ENCODE results near the gene PIGM. TPM values are rescaled to one million over a fixed set of nuclear protein-coding genes. Genes with fewer than 3 reads are reported as not detected.

PIGM gene
- total RNA-seq, 1 donor from 2014 or later, result 7.7 TPM

DNA sequence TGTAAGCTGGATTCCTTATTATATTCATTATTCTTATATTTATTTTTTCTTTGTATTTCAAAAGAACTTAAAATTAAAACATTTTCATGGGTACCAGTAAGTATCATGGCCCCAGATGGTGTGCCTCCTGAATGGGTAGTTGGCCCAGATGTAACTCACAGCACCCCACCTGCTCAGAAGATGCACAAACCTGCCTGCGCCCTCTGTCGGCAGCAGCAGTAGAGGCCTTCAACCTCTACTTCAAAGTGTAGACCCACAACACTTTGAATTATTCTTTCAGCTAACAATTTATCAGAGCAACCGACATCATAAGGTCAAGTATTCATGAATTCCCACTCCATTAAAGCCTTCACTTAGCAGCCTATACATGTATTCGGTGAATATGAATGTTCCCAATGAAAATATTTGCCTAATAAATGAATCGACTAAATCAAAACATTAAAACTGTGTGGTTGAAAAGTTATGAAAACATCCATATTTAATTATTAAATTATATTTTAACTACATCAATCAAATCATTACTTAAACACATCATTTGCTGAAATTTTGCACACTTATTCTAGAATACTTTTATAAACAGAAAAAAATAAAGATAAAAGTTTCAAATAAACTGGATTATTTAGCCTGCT lies 25.4 kb downstream of the PIGM start:
- Mint-ChIP-seq H3K9me3 (ENCODE audit: unreplicated experiment) (no peaks in the 10 kb centered on the region), H3K27me3 (ENCODE audit: unreplicated experiment) (peaks cover 35% of the 10 kb centered on the region), H3K36me3 (ENCODE audit: unreplicated experiment) (no peaks in the 10 kb centered on the region), H3K4me3 (ENCODE audit: unreplicated experiment) (no peak overlapping the region), H3K4me1 (ENCODE audit: unreplicated experiment) (no peaks in the 10 kb centered on the region), H3K27ac (ENCODE audit: unreplicated experiment) (no peak overlapping the region)
- TF ChIP-seq, protein P1, sequence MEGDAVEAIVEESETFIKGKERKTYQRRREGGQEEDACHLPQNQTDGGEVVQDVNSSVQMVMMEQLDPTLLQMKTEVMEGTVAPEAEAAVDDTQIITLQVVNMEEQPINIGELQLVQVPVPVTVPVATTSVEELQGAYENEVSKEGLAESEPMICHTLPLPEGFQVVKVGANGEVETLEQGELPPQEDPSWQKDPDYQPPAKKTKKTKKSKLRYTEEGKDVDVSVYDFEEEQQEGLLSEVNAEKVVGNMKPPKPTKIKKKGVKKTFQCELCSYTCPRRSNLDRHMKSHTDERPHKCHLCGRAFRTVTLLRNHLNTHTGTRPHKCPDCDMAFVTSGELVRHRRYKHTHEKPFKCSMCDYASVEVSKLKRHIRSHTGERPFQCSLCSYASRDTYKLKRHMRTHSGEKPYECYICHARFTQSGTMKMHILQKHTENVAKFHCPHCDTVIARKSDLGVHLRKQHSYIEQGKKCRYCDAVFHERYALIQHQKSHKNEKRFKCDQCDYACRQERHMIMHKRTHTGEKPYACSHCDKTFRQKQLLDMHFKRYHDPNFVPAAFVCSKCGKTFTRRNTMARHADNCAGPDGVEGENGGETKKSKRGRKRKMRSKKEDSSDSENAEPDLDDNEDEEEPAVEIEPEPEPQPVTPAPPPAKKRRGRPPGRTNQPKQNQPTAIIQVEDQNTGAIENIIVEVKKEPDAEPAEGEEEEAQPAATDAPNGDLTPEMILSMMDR (IDR thresholded peaks at IDR 0.05), result peak; percentile 90
- no peak for DNase-seq (ENCODE audit: extremely low spot score, unreplicated experiment)

DNA sequence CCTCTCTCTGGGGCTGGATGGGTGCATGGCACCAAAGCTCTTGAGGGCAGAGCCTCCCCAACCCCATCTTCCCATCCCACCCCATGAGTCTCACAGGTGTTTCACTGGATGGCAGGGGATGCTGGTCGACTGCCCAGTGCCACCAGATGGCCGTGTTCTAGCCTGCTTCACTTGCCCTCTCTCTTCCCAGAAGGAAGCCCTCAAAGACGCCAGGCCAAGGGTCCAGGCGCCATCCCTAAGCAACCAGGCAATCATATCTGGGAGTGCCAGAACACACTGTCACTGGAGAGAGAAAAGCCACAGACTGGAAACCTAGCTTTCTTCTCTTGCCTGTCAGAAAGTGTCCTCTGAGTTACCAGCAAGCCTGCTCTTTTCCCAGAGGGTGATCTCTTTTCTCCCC lies 26.7 kb downstream of the PIGM start:
- Mint-ChIP-seq H3K27me3 (ENCODE audit: unreplicated experiment) (peaks cover 26% of the 10 kb centered on the region), H3K9me3 (ENCODE audit: unreplicated experiment) (no peaks in the 10 kb centered on the region), H3K4me3 (ENCODE audit: unreplicated experiment) (no peak overlapping the region), H3K4me1 (ENCODE audit: unreplicated experiment) (no peaks in the 10 kb centered on the region), H3K36me3 (ENCODE audit: unreplicated experiment) (no peaks in the 10 kb centered on the region), H3K27ac (ENCODE audit: unreplicated experiment) (no peak overlapping the region)
- peak; percentile 13 for DNase-seq (ENCODE audit: extremely low spot score, unreplicated experiment)
- TF ChIP-seq, protein P1 (IDR thresholded peaks at IDR 0.05), result no peak

DNA sequence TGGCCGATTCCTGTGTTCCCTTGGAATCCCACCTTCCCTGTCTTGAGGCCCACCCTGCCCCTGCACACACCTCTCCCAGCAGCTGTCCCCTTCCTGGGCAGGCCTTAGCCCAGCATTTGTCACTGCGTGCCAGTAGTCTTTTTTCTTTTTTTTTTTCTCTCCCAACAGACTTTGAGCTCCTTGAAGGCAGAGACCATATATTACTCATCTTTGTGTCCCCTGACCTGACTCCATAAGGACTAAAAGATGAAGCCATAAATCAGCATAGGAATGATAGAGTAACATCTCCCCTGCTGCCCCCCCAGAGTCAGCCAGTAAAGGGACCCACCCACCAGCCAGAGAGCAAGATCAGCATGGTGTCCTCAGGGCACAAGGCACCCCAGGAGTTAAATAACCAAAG lies 27.4 kb downstream of the PIGM start:
- Mint-ChIP-seq H3K27ac (ENCODE audit: unreplicated experiment) (no peak overlapping the region), H3K27me3 (ENCODE audit: unreplicated experiment) (peaks cover 20% of the 10 kb centered on the region), H3K9me3 (ENCODE audit: unreplicated experiment) (no peaks in the 10 kb centered on the region), H3K4me3 (ENCODE audit: unreplicated experiment) (no peak overlapping the region), H3K36me3 (ENCODE audit: unreplicated experiment) (no peaks in the 10 kb centered on the region), H3K4me1 (ENCODE audit: unreplicated experiment) (no peaks in the 10 kb centered on the region)
- DNase-seq (ENCODE audit: extremely low spot score, unreplicated experiment), result no peak
- TF ChIP-seq, protein P1 (IDR thresholded peaks at IDR 0.05), result no peak

DNA sequence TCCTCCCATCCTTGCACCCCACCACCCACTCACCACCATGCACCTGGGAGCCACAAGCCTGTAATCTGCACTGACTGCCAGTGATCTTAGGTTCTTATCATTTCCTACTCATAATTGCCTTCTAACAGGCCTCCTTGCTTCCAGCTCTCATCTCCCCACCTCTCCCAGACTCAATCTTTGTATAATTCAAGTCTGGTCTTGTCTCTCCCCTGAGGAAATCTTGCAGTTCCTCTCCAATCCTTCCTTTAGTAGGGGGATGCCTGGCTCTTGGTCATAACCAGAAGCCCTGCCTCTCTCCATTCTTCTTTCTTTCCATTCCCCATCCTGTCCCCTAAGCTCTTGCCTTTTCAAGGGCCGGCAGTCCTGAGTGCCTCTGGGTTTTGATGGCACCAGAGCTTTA lies 27.8 kb downstream of the PIGM start:
- H3K9me3 Mint-ChIP-seq (ENCODE audit: unreplicated experiment), result no peaks in the 10 kb centered on the region
- TF ChIP-seq, protein P1 (IDR thresholded peaks at IDR 0.05), result no peak
- no peak overlapping the region for H3K4me3 Mint-ChIP-seq (ENCODE audit: unreplicated experiment)
- peak; percentile 10 for DNase-seq (ENCODE audit: extremely low spot score, unreplicated experiment)
- no peaks in the 10 kb centered on the region for H3K36me3 Mint-ChIP-seq (ENCODE audit: unreplicated experiment)
- no peaks in the 10 kb centered on the region for H3K4me1 Mint-ChIP-seq (ENCODE audit: unreplicated experiment)
- H3K27ac Mint-ChIP-seq (ENCODE audit: unreplicated experiment), result no peak overlapping the region
- H3K27me3 Mint-ChIP-seq (ENCODE audit: unreplicated experiment), result peaks cover 20% of the 10 kb centered on the region

DNA sequence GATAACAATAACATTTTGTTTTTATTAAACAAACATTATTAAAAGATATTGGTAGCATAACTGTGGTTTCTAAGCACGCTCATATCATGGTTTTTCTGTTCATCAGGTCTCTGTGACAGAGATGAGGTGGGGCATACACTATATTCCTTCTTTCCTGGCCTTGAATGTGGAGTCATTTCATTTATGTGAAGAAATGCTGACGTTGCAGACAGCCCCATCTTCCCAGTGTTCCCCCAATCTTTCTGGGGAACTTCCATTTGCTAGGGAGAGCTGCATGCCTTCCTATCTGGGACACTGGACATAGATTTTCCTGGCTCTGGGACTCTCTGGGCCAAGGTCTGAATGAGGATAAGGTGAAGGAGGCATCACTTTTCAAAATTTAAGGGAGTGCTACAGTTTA lies 30.4 kb downstream of the PIGM start:
- Mint-ChIP-seq H3K9me3 (ENCODE audit: unreplicated experiment) (no peaks in the 10 kb centered on the region), H3K4me1 (ENCODE audit: unreplicated experiment) (peaks cover 4% of the 10 kb centered on the region), H3K36me3 (ENCODE audit: unreplicated experiment) (no peaks in the 10 kb centered on the region), H3K4me3 (ENCODE audit: unreplicated experiment) (no peak overlapping the region), H3K27me3 (ENCODE audit: unreplicated experiment) (peaks cover 13% of the 10 kb centered on the region), H3K27ac (ENCODE audit: unreplicated experiment) (no peak overlapping the region)
- TF ChIP-seq, protein P1 (IDR thresholded peaks at IDR 0.05), result no peak
- no peak for DNase-seq (ENCODE audit: extremely low spot score, unreplicated experiment)
